Measurements from ENCODE around the gene STMN3.
"Not testable (repeated sequence)": the region's sequence is repeated elsewhere in the genome, so short reads cannot be mapped to it uniquely, and the experiment has no call there.

STMN3 gene

DNA sequence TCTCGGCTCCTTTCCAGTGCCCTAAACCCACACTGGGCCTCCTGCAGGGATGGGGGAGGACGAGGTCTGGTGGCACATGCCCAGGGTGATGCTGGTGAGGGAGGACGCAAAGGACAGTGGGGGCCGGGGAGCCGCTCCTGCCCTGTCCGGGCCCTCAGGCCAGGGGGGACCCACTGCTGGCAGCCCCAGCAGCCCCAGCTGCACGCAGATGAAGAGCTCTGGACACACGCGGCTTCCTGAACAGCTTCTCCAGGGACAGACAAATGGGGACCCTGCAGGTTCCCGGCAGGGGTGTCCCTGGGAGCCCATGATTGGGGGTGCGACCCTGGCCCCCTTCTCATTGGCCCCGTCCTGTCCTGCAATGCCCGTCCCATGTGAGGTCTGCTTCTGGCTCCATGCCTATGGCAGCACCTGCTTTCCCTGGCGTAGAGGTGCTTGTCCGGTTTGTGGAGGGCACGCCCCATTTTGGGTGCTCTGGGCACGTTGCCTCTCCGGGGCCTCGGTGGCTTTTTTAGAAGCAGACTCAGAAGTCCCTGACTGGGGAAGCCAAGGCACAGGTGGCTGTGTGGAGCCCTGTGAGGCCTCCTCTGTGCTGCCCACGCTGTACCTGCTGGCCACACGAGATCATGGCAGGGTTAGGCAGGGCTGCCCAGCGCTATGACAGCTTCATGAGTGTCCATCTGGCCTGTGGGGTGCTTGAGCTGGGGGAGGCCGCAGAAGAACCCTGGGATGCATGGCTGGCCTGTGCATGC, 27.8 kb upstream of the STMN3 start:
- FAIRE-seq (no peak), DNase-seq (ENCODE audit: extremely low spot score, insufficient read length, low read depth) (no peak)

DNA sequence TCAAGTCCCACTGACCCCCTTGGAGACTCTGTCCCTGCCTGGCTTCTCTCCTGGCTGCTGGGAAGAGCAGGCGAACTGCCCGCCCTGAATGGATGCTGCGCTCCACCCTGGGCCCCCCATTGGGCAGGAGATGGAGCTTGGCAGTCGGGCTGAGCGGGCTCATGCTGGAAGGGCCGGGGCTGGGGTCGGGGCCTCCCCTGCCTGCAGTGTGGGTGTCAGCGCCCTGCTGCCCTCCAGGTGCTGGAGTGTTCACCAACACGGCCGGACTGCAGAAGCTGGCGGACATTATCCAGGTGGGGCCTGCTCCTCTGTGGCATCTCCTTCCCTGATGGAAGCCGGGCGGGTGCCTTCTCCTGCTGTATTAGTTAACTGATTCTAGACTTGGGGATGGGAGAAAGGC, 27.2 kb upstream of the STMN3 start:
- FAIRE-seq (no peak), DNase-seq (ENCODE audit: extremely low spot score, insufficient read length, low read depth) (no peak)

DNA sequence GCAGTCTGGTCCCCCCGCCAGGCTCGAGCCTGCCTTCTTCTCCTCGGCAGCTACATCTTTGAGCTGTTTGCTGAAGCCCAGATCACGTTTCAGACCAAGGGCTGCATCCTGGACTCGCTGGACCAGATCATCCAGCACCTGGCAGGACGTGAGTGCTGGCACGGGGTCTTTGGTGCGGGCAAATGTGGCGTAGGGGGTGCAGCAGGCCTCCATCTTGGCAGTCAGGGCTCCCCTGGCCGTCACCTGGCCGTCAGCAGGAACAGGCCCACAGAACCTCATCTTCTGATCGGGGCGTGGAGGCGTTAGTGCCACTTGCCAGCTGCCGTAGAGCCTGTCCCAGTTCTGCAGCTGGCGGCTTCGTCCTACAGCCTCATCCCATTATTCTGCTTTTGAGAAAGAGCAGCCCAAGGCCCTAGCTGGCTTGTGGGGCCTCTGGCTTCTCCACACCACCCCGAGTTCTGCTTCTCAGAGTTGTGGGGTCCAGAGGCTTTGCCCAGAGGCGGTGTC, 26.6 kb upstream of the STMN3 start:
- FAIRE-seq = no peak
- no peak for DNase-seq (ENCODE audit: extremely low spot score, insufficient read length, low read depth)

DNA sequence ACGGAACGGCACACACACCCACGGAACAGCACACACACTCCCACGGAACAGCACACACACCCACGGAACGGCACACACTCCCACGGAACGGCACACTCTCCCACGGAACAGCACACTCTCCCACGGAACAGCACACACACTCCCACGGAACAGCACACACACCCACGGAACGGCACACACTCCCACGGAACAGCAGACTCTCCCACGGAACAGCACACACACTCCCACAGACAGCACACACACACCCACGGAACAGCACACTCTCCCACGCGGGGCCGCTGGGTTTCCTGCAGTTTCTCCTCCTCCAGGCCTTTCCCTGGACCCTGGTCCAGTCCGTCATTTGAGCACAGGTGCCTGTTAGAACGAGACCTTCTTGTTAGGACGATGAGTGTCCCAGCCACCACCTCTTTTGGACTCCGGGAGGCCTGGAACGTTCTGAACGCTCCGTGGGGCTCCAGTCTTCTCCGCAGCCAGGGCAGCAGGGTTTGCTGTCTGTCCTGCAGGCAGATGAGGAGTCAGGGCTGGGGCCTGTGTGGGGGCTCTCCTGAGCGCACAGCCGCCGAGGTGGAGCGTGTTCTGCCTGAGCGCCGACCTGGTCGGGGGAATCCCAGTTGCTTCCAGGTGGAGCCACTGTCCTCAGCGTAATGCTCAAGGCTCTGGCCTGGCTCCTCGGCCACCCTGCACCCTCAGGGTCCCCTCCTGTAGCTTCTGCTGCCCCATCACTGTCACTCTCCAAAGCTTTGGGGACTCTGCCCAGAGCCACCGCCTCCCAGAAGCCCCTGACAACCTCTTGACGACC, 25.6 kb upstream of the STMN3 start:
- DNase-seq (ENCODE audit: extremely low spot score, insufficient read length, low read depth) (no peak), FAIRE-seq (no peak)

DNA sequence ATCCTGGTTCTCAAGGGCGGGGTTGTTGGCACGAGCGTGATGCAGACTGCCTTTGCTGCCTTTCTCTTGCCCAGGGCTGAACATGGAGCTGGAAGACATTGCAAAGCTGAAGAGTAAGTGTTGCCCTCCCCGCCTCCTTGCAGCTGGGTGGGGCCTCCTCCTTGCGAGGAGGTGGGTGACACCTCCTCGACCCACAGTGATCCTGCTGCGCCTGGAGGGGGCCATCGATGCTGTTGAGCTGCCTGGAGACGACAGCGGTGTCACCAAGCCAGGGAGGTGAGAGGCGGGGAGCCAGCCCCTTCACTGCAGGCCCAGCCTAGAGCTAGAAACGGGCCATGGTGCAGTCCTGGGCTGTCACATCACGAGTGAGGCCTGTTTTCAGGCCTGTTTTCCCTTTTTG, 24.8 kb upstream of the STMN3 start:
- DNase-seq (ENCODE audit: extremely low spot score, insufficient read length, low read depth) = no peak
- no peak for FAIRE-seq

DNA sequence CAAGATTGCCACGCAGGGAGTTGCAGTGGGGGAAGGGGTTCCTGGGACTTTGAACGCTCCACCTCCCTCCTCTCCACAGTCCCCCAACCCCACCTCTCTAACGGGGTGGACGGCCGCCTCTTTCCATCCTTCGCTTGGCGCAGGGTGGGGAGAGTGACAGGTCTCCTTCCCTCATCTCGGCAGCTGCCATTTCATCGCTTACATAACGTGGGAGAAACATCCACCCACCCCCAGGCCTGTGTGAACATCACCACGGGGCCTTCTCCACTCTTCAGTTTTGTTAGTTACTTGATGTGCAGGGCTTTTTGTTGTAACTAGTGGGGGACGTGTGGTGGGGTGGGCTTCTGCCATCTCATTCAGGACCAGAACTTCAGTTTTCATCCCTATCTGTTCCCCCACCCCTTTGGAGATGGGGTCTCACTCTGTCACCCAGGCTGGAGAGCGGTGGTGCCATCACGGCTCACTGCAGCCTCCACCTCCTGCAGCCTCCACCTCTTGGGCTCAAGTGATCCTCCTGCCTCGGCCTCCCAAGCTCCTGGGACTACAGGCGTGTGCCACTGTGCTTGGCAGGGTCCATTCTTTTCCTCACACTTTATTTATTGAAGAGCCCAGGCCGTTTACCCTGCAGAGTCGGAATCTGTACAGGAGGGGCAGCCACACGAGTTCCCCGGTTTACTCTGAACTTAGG, 22.6 kb upstream of the STMN3 start:
- no peak for DNase-seq (ENCODE audit: extremely low spot score, insufficient read length, low read depth)
- FAIRE-seq = no peak

DNA sequence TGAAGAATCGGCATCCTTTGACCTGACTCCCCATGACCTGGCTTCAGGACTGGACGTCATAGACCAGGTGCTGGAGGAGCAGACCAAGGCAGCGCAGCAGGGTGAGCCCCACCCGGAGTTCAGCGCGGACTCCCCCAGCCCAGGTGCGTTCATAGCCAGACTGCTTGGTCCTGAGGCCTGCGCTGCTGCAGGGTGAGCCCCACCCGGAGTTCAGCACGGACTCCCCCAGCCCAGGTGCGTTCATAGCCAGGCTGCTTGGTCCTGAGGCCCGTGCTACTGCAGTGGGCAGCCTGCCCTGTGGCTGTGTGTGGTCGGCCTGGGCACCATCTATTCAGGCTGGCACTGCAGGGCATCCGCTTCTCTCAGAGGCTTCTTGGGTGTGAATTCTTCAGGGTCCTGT, 20.7 kb upstream of the STMN3 start:
- FAIRE-seq (no peak), DNase-seq (ENCODE audit: extremely low spot score, insufficient read length, low read depth) (no peak)

DNA sequence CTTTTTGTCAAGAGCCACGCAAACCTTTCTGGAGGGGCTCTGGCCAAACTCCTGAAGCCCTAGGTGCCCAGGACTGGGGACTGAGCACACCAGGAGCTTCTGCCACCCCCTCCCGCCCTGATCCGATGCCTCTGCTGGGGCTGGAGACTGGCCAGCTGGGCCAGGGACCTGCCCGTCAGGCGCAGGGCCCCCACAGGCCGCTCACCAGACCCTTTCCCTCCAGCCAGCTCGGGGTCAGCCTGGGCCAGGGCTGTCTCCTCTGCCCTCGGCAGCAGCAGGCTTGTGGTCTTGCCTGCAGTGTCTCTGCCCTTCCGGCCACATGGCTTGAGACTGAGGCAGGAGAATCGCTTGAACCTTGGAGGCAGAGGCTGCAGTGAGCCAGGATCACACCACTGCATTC, 19.4 kb upstream of the STMN3 start:
- DNase-seq (ENCODE audit: extremely low spot score, insufficient read length, low read depth) (no peak), FAIRE-seq (no peak)

DNA sequence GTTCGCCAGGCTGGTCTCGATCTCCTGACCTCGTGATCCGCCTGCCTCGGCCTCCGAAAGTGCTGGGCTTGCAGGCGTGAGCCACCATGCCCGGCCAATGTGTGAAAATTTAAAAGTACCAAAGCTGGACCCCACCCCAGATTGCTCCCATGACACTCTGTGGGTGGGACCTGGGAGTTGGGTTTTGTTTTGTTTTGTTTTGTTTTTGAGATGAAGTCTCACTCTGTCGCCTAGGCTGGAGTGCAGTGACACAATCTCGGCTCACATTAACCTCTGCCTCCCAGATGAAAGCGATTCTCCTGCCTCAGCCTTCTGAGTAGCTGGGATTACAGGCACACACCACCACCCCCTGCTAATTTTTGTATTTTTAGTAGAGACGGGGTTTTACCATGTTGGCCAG, 18.5 kb upstream of the STMN3 start:
- not testable (repeated sequence) for FAIRE-seq; DNase-seq (ENCODE audit: extremely low spot score, insufficient read length, low read depth)

DNA sequence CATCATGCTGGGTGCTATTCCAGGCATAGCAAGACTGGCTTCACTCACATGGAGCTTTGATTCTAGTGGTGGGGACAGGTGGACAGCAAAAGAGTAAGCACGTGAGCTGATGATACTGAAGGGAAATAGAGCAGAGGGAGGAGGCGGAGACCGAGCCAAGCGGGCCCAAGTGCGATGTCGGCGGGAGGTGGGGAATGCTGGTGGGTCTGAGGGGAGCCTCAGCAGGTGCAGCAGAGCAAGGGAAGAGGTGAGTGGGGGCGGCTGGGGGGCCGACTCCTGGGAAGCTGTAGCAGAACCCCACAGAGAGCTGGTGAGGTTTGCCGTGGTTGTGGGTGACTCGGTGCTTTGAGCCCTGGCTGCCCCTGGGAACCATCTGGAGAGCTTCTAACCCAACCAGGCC, 15.1 kb upstream of the STMN3 start:
- FAIRE-seq (no peak), DNase-seq (ENCODE audit: extremely low spot score, insufficient read length, low read depth) (no peak)

DNA sequence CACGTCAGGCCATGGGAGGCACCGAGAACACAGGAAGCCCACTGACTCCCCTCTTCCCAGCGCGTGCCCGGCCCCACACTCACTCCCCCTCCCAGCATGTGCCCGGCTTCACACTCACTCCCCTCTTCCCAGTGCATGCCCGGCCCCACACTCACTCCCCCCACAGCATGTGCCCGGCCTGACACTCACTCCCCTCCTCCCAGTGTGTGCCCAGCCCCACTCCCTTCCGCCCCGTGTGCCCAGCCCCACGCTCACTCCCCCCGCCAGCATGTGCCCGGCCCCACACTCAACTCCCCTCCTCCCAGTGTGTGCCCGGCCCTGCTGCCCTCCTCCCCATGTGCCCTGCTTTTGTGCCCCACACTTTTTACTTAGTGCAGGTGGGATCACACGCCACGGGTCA, 14.6 kb upstream of the STMN3 start:
- DNase-seq (ENCODE audit: extremely low spot score, insufficient read length, low read depth) (no peak), FAIRE-seq (no peak)

DNA sequence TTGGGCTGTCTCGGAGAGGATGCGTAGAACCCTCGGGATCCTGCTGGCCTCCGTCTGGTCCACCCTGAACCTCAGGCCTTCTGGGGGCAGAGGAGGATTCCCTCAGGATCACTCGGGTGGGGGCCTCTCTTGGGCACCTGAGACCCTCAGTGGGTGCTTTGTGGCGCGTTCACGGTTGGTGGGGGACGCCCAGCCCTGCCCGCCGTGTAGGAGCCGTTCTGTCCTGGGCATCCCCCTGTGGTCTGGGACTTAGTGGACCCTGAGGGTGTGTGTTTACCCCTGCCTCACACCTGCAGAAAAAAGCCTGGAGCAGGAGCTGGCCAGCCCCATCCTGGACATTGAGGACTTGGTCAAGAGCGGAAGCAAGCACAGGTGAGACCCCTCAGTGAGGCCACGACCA, 12.5 kb upstream of the STMN3 start:
- FAIRE-seq (no peak), DNase-seq (ENCODE audit: extremely low spot score, insufficient read length, low read depth) (no peak)

DNA sequence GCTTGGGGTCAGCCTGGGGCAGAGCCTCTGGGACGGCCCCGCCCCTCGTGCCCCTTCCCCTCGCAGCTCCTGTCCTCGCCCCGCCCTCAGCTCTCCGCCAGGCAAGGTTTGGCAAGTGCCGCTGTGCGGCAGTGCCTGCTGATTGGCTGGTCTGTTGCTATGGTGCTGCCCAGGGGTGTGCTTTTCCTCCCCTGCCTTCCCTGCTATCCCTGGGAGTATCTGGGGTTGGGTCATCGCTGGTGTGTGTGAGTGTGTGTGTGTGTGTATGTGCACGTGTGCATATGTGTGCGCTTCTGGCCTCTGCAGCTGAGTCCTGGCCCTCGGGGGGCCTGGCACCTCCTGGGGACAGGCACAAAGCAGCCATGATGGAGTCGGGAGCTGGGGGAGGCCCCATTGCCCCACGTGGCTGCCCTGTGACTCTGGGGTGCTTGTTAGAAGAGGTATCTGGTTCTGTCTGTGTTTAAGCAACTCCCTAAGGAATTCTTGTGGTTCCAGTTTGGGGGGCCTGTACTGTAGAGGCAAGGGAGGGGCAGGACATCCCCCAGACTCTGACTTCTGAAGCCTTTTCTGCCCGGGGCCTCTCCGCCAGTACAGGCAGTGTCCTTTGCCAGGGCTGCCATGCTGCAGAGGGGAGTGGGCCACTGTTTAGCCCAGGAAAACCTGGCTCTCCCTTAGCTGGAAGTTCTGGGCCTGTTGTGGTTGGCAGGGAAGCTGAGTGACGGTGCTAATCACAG, 11.8 kb upstream of the STMN3 start:
- DNase-seq (ENCODE audit: extremely low spot score, insufficient read length, low read depth) (no peak), FAIRE-seq (no peak)

DNA sequence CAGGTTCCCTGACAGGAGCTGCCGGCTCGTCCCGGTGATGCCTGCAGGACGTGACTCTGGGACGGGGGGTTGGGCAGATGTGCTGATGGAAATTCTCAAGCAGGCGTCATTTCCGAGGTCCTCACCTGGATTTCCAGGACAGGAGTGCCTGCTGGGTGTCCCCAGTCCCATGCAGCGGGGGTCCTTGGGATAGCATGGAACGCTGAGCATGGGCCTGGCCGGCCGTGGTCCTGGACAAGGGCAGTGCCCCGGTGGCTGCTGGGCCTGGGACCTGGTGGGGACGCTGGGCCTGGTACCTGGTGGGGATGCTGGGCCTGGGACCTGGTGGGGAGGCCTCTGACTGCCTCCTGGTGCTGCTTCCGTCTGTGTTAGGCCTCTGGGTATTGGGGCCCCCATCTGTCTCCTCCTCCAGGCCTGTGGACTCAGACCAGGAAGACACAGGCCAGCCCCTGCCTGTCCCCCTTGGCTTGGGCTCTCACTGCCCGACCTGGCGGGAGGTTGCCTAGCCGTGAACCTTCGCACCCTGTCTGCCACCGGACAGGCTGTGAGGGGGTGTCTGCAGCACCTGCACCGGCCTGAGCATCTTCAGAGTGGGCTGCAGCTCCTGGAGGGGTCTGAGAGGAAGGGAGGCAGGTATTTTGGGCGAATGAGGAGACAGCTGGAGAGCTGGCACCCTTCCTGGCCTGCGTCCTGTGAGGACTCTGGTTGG, 11.1 kb upstream of the STMN3 start:
- FAIRE-seq = no peak
- DNase-seq (ENCODE audit: extremely low spot score, insufficient read length, low read depth) = no peak

DNA sequence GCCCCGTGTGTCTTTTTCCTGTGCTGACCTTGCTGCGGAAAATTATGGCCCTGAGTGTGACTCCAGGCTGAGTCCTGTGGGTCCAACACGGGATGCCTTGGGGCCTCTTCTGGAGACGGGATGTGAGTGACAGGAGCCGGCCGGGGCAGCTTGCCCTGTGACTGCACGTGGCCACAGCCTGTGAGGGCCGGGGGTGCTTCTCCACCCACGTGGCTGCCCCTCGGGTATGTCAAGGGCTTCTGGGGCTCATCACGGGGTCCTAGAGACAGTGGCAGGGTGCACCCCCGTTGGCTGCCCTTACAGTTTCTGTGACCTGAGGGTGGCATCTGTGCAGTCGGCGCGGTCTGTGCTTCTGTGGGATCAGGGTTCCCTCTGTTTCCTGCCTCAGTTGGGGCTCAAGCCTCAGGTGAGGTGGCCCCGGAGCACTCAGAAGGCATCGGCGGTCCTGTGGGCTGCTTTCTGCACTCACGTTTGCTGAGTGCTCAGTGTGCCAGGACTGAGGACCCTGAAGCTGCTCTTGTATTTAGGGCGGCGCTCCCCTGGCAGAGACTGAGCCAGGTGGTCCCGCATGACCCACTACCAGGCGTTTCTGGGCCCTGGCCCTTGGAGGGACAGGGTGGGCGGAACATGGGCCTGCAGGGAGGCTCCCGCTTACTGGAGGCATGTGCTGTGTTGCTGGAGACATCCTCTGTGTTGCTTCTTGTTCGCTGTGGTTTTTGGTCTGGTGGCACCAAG, 10.3 kb upstream of the STMN3 start:
- no peak for DNase-seq (ENCODE audit: extremely low spot score, insufficient read length, low read depth)
- no peak for FAIRE-seq

DNA sequence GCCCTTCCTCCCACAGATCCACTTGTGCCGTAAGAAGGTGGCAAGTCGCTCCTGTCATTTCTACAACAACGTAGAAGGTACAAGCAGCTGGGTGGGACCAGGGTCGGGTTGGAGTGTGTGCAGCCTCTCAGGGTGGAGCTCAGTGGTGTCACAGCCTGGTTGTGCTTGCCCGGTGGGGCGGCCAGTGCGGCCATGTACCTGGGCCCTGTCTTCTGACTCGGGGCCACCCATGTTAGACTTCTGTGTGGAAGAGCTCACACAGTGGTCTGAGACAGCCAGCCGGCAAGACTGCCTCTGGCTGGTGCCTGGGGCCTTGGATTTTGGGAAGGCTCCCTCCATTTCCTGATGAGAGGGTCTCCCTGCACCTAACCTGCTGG, 9.6 kb upstream of the STMN3 start:
- DNase-seq (ENCODE audit: extremely low spot score, insufficient read length, low read depth) = no peak
- no peak for FAIRE-seq

DNA sequence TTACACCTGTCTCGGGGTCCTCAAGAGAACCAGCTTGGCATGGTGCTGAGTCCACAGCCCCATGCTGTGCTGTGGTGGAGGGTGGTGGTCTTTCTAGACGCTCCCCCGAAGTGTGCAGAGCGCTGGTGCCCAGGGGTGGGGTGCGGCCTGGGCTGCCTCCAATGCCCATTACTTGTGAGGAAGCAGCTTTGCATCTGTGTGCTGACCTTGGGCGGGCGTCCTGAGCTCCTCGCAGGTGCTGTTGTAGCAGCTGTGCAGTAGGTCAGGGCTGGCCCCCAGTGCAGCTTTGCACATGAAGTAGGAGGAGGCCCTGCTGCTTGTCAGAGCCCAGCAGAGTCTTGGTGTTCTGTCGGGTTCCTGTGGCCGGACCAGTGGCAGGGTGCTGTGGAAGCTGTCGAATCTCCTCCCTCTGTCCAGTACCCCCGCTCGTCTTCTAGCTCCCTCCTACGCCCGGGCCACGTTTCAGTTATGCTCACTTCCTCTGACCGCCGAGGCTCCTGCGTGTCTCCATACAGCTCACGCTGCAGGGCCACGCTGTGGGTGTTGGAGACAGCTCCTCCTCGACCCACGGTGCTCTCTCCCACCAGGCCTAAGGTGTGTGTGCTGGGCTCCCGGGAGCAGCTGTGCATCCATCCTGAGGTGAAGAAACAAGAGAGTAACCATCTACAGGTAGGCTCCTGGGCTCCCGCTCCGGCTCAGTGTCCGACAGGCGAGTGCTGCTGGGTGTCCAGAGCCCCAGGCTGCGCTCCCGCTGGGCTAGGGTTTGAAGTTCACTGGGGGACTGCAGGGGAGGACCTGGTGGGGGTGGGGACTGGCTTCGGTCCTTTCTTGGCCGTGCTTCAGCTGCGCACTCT, 9.0 kb upstream of the STMN3 start:
- DNase-seq (ENCODE audit: extremely low spot score, insufficient read length, low read depth) (no peak), FAIRE-seq (no peak)

DNA sequence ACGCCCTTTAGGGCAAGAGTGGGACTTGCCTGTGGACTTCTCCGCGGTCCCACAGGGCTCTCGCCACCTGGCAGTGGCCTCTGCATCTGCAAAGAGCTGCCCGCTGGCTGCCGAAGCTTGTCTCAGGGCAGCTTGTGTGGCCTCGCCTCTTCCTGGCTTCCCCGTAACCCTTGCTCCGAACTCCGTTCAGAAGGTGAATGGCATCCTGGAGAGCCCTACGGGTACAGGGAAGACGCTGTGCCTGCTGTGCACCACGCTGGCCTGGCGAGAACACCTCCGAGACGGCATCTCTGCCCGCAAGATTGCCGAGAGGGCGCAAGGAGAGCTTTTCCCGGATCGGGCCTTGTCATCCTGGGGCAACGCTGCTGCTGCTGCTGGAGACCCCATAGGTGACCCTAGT, 7.9 kb upstream of the STMN3 start:
- no peak for DNase-seq (ENCODE audit: extremely low spot score, insufficient read length, low read depth)
- no peak for FAIRE-seq
